GM19328 (cell line): ENCODE results near the gene LGALS8.

Source experiments
- ATAC-seq: cut with Tn5 transposase; IDR thresholded peaks from one replicate; pipeline ENCODE4 v1.9.1; 2021; ENCODE audit warnings: mild to moderate bottlenecking, moderate library complexity; ENCODE audit not compliant: unreplicated experiment

Gene LGALS8

GRCh38 chr1:236508593-236509027 is 15.2 kb upstream of the LGALS8 start:
- no peak for ATAC-seq

GRCh38 chr1:236509203-236509602 is 14.6 kb upstream of the LGALS8 start:
- no peak for ATAC-seq

- ATAC-seq: no peak
These were observed 14.0 kb upstream of the LGALS8 start for GRCh38 chr1:236509647-236510401.

- ATAC-seq: no peak
These were observed 11.9 kb upstream of the LGALS8 start for GRCh38 chr1:236511735-236512418.

GRCh38 chr1:236514703-236515442 is 8.9 kb upstream of the LGALS8 start:
- ATAC-seq: no peak

- ATAC-seq: no peak
These were observed 8.3 kb upstream of the LGALS8 start for GRCh38 chr1:236515443-236515958.

- ATAC-seq: no peak
These were observed 6.7 kb upstream of the LGALS8 start for GRCh38 chr1:236516929-236517704.

GRCh38 chr1:236518322-236518721 is 5.5 kb upstream of the LGALS8 start:
- ATAC-seq: no peak

GRCh38 chr1:236520445-236521005 is 3.3 kb upstream of the LGALS8 start:
- ATAC-seq: no peak

GRCh38 chr1:236522937-236523703 is 662 bp upstream of the LGALS8 start:
- ATAC-seq: no peak

- ATAC-seq: peak; percentile 89
These were observed 536 bp downstream of the LGALS8 start for GRCh38 chr1:236524142-236524894.

- ATAC-seq: no peak
These were observed 1.1 kb downstream of the LGALS8 start for GRCh38 chr1:236524895-236525184.

GRCh38 chr1:236526079-236526478 is 2.3 kb downstream of the LGALS8 start:
- ATAC-seq: no peak

GRCh38 chr1:236530286-236530685 is 6.5 kb downstream of the LGALS8 start:
- ATAC-seq: no peak

GRCh38 chr1:236530959-236531358 is 7.2 kb downstream of the LGALS8 start:
- ATAC-seq: no peak

- no peak for ATAC-seq
These were observed 9.1 kb downstream of the LGALS8 start for GRCh38 chr1:236532850-236533249.

GRCh38 chr1:236534151-236534651 is 10.4 kb downstream of the LGALS8 start:
- no peak for ATAC-seq

GRCh38 chr1:236535190-236535589 is 11.4 kb downstream of the LGALS8 start:
- no peak for ATAC-seq

GRCh38 chr1:236535662-236536161 is 11.9 kb downstream of the LGALS8 start:
- no peak for ATAC-seq
